Measurements from ENCODE around the gene CLEC17A. TPM values are rescaled to one million over a fixed set of nuclear protein-coding genes. Genes with fewer than 3 reads are reported as not detected.

Gene CLEC17A, protein sequence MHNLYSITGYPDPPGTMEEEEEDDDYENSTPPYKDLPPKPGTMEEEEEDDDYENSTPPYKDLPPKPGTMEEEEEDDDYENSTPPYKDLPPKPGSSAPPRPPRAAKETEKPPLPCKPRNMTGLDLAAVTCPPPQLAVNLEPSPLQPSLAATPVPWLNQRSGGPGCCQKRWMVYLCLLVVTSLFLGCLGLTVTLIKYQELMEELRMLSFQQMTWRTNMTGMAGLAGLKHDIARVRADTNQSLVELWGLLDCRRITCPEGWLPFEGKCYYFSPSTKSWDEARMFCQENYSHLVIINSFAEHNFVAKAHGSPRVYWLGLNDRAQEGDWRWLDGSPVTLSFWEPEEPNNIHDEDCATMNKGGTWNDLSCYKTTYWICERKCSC
- total RNA-seq (2014; rRNA removed; shearing (Covaris generic)) (45.7 and 51.1 TPM in 2 replicates), total RNA-seq (2022) (22.5 and 27.4 TPM in 2 replicates), Bru-seq, nascent RNA (percentile 71 among the genes with signal in this experiment), BruChase-seq, experiment 1, labeled RNA remaining after a 6-hour chase (percentile 81 among the genes with signal in this experiment), BruChase-seq, experiment 2, labeled RNA remaining after a 2-hour chase (percentile 82 among the genes with signal in this experiment)
- long read RNA-seq, transcript CLEC17A-202 (14 exons, 1,399 nt) = major isoform, 6 of 9 reads
- long read RNA-seq, partial matches to known transcripts = 0 of 9 reads
- long read RNA-seq, other reads (novel, unspliced or antisense) = 2 of 9 reads

DNA sequence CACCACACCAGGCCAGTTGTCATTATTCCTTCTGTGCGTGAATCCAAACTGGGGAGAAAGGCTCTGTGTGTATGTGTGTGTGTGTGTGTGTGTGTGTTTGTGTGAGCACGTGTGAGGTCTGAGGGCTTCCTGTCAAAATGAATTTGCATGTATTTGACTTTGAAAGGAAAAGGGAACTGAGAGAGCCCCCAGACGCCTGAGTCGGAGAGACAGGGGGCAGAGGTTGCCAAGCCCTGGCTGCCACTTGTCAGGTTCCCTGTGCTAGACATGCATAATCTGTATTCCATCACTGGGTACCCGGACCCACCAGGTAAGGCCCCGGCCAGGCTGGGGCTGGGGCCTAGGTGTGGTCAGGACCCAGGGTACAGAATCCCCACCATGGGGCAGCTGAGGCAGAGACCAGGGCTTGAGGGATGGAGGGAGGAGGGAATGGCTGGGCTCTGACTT, at the start of gene CLEC17A:
TSS of gene CLEC17A (plus strand) at position 191 of the 447 bp plus-strand sequence. CDS start at position 268, 77 bp downstream.
- H3K4me3 ChIP-seq (ENCODE audit: low read depth, low read length, poor library complexity, severe bottlenecking) = peak within 1 kb of the TSS; percentile 74
- TF ChIP-seq, protein P1, sequence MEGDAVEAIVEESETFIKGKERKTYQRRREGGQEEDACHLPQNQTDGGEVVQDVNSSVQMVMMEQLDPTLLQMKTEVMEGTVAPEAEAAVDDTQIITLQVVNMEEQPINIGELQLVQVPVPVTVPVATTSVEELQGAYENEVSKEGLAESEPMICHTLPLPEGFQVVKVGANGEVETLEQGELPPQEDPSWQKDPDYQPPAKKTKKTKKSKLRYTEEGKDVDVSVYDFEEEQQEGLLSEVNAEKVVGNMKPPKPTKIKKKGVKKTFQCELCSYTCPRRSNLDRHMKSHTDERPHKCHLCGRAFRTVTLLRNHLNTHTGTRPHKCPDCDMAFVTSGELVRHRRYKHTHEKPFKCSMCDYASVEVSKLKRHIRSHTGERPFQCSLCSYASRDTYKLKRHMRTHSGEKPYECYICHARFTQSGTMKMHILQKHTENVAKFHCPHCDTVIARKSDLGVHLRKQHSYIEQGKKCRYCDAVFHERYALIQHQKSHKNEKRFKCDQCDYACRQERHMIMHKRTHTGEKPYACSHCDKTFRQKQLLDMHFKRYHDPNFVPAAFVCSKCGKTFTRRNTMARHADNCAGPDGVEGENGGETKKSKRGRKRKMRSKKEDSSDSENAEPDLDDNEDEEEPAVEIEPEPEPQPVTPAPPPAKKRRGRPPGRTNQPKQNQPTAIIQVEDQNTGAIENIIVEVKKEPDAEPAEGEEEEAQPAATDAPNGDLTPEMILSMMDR (conservative IDR thresholded peaks at IDR 0.05; ENCODE audit: low read length) = no peak
- no peak for TF ChIP-seq EZH2phosphoT487 (IDR thresholded peaks at IDR 0.05; ENCODE audit: borderline replicate concordance, low read depth, low read length)
- peak; percentile 96 for DNase-seq (ENCODE audit: low spot score)
- H3K9me2 ChIP-seq (ENCODE audit: insufficient read depth, low read length) = no peaks in the 10 kb centered on the region
- H3K27ac ChIP-seq (ENCODE audit: low read depth, low read length, poor library complexity, severe bottlenecking) = peak within 1 kb of the TSS; percentile 68
- H3K4me2 ChIP-seq (ENCODE audit: low read length) = peak within 1 kb of the TSS; percentile 66
- intact Hi-C loops (cut with micrococcal nuclease; ENCODE audit: unreplicated experiment) = loop anchor here (1.0 kb wide), 1 partner anchor 21 kb away; no protein-coding TSS in a partner anchor
- no TSS peak for BruUV-seq (replicated peaks)
- H3K4me1 ChIP-seq (ENCODE audit: insufficient read depth, low read length, poor library complexity, severe bottlenecking) = peaks cover 67% of the 10 kb centered on the region
- H2AFZ ChIP-seq (ENCODE audit: low read length) = no peak within 1 kb of the TSS
- peaks cover 10% of the 10 kb centered on the region for H3K36me3 ChIP-seq (ENCODE audit: insufficient read depth, low read length)
- no peaks in the 10 kb centered on the region for H3K9me3 ChIP-seq (ENCODE audit: low read length)
- CTCF ChIA-PET (ENCODE audit: unreplicated experiment) = no interaction called here
- H3K79me2 ChIP-seq (ENCODE audit: insufficient read depth, low read depth, low read length) = peaks cover 44% of the 10 kb centered on the region
- H4K20me1 ChIP-seq (ENCODE audit: insufficient read depth, low read length) = no peaks in the 10 kb centered on the region
- POLR2A ChIA-PET = no interaction called here

DNA sequence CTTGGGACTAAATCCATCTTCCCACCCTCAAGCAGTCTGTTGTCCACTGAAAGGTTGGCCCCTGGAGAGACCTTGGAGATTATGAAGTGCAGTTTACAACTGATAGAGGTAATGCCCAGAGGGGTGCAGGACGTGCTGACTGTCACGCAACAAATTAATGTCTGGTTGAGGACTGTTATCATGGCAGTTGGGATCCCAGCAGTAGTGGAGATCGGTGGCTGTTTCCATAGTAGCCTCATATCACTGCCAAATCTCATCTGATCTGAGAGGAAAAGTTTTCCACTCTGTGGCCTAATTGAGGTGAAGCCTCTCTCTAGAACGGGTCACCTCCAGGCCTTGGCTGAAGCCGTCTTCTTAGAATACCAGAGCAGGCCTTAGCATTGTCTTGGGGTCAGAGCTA, 49.4 kb upstream of the CLEC17A start:
- ChIA-PET CTCF (ENCODE audit: unreplicated experiment) (no interaction called here), POLR2A (interaction anchor here (1.0 to 1.2 kb wide), 2 partner anchors 11 to 33 kb away, joined by 3 to 4 read pairs; no protein-coding TSS in a partner anchor)

More for the DNA sequence above, 49.4 kb upstream of the CLEC17A start:
- Histone ChIP-seq H3K4me2 (ENCODE audit: low read length) (no peak overlapping the region), H3K27ac (ENCODE audit: low read depth, low read length, poor library complexity, severe bottlenecking) (no peak overlapping the region), H3K79me2 (ENCODE audit: insufficient read depth, low read depth, low read length) (peaks cover 54% of the 10 kb centered on the region), H2AFZ (ENCODE audit: low read length) (no peak overlapping the region), H3K9me3 (ENCODE audit: low read length) (no peaks in the 10 kb centered on the region), H3K36me3 (ENCODE audit: insufficient read depth, low read length) (peaks cover 19% of the 10 kb centered on the region), H3K9me2 (ENCODE audit: insufficient read depth, low read length) (no peaks in the 10 kb centered on the region), H3K4me1 (ENCODE audit: insufficient read depth, low read length, poor library complexity, severe bottlenecking) (peaks cover 35% of the 10 kb centered on the region), H4K20me1 (ENCODE audit: insufficient read depth, low read length) (0 out of 2 replicates have a peak, but pooled peaks cover 5% of the 10 kb centered on the region), H3K4me3 (ENCODE audit: low read depth, low read length, poor library complexity, severe bottlenecking) (no peak overlapping the region)
- BruUV-seq (replicated peaks) = no TSS peak
- no peak for TF ChIP-seq EZH2phosphoT487 (IDR thresholded peaks at IDR 0.05; ENCODE audit: borderline replicate concordance, low read depth, low read length)
- TF ChIP-seq, protein P1 (conservative IDR thresholded peaks at IDR 0.05; ENCODE audit: low read length) = no peak
- intact Hi-C loops (cut with micrococcal nuclease; ENCODE audit: unreplicated experiment) = no loop called here
- DNase-seq (ENCODE audit: low spot score) = no peak

All from OCI-LY7 (cell line).